NCI-H2029 treated with DMSO at 0.1 percent for 48 hours (cell line): ENCODE data around the gene CHTOP.

Experiments used
- DNase-seq: peaks from one replicate; lab custom pipeline; 2025; lab: John Stamatoyannopoulos, UW

CHTOP gene

GRCh38 chr1:153612755-153613331 is 21.0 kb upstream of the CHTOP start, which contains the start of gene S100A16:
TSS of gene S100A16 (minus strand) at chr1:153613137. CDS start at chr1:153608151, 4,986 bp downstream.
- no peak for DNase-seq

- no peak for DNase-seq
These were observed 20.5 kb upstream of the CHTOP start for GRCh38 chr1:153613406-153613805.

DNA sequence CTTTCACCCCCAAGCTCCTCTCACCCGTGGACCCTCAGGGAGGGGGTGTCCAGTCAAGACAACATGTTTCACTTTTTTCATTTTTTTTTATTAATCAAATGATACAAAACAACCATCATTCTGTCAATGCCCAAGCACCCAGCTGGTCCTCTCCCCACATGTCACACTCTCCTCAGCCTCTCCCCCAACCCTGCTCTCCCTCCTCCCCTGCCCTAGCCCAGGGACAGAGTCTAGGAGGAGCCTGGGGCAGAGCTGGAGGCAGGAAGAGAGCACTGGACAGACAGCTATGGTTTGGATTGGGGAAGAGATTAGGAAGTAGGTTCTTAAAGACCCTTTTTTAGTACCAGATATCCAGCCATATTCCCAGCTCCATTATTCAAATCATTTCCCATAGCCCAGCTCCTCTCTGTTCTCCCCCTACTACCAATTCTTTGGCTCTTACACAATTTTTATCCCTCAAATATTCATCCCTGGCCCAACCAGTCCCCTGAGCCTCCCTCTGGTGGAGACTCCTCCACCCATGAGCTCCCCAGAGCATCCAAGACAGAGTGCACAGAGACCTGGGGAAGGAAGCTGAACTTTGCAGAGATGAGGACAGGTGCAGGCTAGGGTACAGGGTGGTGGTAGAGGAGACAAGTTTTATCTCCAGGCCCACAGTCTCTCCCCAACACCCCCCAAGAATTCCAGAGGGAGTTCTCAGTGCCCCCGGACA is 19.5 kb upstream of the CHTOP start:
- DNase-seq: no peak

GRCh38 chr1:153614906-153615305 is 19.0 kb upstream of the CHTOP start:
- no peak for DNase-seq

DNA sequence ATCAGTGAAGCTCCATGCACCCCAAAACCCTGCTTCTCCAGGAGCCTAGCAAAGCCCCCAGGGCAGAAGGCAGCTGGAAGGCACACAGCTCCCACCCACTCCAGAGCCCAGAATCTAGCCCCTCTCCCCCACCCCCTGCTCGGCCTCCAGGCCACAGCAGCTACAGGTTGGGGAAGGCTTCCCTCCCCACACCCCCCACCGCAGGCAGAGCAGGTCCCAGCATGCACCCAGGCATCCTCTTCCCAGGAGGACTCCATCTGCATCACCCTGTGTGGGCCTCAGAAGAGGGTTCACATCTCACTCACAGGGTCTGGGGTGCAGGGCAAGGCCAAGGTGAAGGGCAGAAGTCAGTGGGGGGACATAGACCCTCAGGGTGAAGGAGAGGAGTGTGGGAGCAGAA is 18.5 kb upstream of the CHTOP start:
- no peak for DNase-seq

DNA sequence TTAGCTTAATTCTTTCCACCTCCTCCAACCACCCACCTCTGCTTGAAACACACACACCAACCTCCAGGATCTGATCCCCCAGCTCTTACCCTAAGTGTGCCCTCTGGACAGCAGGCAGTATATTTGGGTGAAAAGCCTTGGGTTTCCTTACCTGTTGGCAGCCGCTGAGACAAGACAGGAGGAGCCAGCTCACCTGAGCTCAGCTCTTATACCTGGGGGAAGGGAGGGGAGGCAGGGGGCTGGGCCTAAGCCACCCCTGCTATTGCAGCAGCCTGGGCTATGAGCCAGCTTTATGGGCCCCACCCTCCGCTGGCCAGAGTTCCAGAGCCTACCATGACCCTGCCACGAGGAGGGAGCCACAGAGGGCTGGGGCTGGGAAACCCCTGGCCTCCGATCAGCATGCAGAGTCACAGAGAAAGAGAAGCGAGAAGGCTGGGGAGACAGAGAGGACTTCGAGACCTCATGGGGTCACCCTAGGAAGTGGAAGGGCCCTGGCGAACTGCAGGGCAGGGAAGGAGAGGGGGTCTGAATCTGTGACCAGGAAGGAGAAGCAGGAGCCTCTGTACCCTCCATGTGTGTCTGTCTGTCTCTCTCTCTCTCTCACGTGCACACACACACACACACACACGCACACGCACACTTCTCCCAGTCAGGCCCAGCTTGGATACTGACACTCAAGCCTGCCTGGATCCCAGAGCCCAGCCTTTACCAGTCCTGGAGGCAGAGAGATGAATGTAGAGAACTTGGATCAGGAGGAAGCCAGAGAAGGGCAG is 17.5 kb upstream of the CHTOP start, which contains the start of gene S100A14:
Gene S100A14, minus strand, starts transcription at position 182 of the 773 bp plus-strand sequence. CDS start 467 bp downstream, outside the sequence.
- DNase-seq: peak; percentile 58

GRCh38 chr1:153616917-153617311 is 17.0 kb upstream of the CHTOP start:
- peak; percentile 29 for DNase-seq

- DNase-seq: no peak
These were observed 16.2 kb upstream of the CHTOP start for GRCh38 chr1:153617663-153618062.

- no peak for DNase-seq
These were observed 14.7 kb upstream of the CHTOP start for GRCh38 chr1:153619171-153619570.

- no peak for DNase-seq
These were observed 10.8 kb upstream of the CHTOP start for GRCh38 chr1:153623101-153623500.

GRCh38 chr1:153624965-153625611 is 8.8 kb upstream of the CHTOP start:
- no peak for DNase-seq

DNA sequence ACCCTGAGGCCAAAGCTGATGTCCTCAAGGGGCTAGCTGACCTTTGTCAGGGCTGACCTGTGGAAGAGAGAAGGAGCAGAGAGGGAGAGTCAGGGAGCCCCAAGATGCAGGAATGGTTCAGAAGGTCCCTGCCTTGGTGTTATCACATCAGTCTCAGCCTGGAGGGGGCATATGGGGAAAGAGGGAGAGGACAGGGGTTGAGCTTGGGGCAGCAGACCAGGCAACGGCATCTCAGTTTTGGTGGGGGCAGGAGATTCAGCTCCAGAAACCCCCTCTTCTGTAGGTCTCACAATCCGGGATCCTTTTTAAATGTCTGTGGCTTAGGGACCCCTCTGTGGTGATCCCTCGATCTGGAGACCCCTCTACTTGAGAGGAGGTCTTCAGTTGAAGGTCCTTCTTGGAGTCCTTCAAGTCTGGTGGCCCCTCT is 7.4 kb upstream of the CHTOP start:
- no peak for DNase-seq

- peak; percentile 88 for DNase-seq
These were observed 6.8 kb upstream of the CHTOP start, which contains the start of gene S100A13 for GRCh38 chr1:153626904-153627714. TSS of gene S100A13 (minus strand) at chr1:153627505. CDS start at chr1:153626472, 1,033 bp downstream.

DNA sequence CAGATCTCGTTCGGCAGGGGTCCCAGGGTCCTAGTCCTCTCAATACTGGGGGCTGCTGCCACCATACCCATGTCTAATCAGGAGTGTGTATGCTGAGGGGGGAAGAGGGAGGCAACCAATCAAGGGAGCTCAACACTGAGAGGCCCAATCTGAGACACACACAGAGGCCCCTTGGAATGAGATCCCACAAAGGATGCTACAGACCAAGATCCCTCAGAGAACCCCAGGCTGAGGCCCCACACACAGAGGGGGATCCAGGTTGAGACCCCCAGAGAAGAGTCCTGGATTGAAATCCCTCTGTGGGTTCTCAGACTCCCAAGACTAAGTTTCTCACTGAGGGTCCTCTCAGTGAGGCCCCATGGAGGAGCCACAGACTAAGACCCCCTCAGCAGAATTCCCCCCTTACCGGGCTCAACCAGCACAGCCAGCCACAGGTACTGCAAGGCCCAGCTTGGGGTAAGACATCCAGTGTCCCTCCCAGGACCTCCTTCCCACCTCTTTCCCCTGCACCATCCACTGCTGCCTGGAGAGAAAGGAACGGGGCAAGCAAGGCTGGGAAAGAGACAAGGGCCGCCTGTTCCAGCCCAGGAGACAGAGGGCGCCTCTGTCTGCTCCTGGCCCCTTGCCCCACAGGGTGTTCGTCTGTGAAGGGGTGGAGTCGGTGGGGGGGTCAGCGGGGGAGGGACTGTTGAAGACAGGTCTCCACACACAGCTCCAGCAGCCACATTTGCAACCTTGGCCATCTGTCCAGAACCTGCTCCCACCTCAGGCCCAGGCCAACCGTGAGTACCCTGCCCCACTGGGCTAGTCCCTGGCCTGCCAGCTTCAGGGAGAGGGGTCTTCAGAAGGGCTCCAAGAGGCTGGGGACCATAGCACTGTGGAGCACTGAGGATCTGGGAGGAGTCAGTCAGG is 5.9 kb upstream of the CHTOP start, which contains the start of gene S100A1:
Gene S100A1, plus strand, starts transcription at position 720 of the 912 bp plus-strand sequence. CDS start 2,088 bp downstream, outside the sequence.
- no peak for DNase-seq

DNA sequence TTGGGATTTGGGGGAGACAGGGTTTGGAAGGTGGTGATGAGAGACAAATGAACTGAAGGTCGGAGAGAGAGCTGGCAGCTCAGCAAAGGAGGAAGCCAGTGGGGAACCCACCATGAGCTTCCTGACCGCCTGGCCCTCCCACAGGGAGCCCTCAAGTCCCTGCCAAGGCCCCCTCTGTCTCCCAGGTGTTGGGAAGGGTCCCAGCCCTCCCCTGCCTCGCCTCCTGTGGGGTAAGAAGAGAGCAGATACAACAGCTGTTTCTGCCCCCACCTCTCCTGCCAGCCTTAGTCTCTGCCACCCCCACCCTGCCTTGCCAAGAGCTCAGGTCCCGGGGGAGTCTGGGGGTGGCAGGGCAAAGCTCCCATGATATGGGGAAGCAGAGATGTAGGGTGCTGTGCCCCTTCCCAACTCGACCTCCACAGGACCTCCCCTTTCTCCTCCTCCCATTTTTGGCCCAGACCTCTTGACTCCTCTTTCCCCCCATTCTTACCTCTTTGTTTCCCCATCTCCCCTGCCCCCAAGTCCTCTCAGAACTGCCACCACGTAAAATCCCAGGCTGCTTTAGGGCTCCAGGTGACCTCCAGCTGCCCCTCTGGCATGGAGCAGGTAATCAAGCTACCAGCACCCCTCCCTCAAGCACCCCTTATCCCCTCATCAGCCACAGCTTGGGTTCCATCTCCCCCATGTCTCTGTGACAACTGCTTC is 5.1 kb upstream of the CHTOP start:
- no peak for DNase-seq

GRCh38 chr1:153629343-153629665 is 4.6 kb upstream of the CHTOP start:
- DNase-seq: no peak

DNA sequence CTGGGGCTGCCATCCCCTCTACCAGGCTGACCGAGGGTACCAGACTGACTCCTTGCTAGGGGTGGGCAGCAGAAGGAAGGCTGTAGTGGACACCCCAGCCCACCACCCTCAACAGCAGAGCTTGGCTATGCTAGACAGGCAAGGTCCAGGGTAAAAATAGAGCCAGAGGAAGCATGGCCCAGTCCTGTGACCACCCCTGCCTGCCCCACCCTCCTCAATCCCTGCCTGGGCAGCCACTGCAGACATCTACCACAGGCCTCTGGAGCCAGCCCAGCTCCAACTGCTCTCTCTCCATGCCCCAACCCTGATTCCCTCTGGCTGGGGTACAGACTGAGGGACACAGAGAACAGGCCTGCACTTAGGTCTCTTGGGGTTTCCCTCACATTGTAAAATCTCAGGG is 3.9 kb upstream of the CHTOP start:
- no peak for DNase-seq

DNA sequence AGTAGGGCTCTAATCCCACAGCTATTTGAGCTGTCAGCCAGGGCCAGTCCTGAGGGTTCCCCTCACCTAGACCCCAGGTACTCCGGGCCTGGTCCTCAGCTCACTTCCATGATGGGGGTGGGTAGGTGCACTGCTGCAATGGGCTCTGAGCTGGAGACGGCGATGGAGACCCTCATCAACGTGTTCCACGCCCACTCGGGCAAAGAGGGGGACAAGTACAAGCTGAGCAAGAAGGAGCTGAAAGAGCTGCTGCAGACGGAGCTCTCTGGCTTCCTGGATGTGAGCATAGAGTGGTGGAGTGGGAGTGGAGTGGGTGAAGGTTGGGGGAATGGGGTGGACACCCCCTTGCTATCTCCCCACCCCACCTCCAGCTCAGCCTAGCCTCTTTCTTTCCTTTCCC is 3.5 kb upstream of the CHTOP start:
- no peak for DNase-seq
